H1 (cell line): ENCODE measurements around the gene MBNL1. TPM values are rescaled to one million over a fixed set of nuclear protein-coding genes. Genes with fewer than 3 reads are reported as not detected.

Experiments
- CTCF ChIA-PET: fragments of 300-600 bp; sonication (Branson Sonifier 250); formaldehyde crosslinking; loops from one replicate; lab custom pipeline; 2021; ENCODE audit not compliant: partially characterized antibody; lab: Charles Lee
- POLR2A ChIA-PET: fragments of 300-600 bp; sonication (Branson Sonifier 250); formaldehyde crosslinking; loops from one replicate; lab custom pipeline; 2021; ENCODE audit warnings: inconsistent platforms; ENCODE audit not compliant: partially characterized antibody; lab: Charles Lee
- DNase-seq, 2 experiments: peaks; one replicate each; pipeline versions ENCODE4 v3.0.0 to v3.0.0-alpha.2; 2010 to 2022; ENCODE audit warnings: low spot score in 2 of 2, low read depth in 1 of 2, mixed read lengths in 1 of 2
- FAIRE-seq: peaks from 2 replicates; lab custom pipeline; 2011; peaks lifted over from hg19 to GRCh38; lab: Jason Lieb, UNC
- H2AFZ ChIP-seq: 2 replicates; pipeline ENCODE4 v1.8.1; 2012; ENCODE audit warnings: low read length, inconsistent platforms
- H2AK5ac ChIP-seq: 2 replicates; pipeline ENCODE4 v1.6.1; 2013; ENCODE audit warnings: low read depth, low read length
- H2BK120ac ChIP-seq: replicated peaks from 2 replicates; pipeline ENCODE3; 2013; ENCODE audit warnings: low read depth, low read length, inconsistent platforms
- H2BK12ac ChIP-seq: 2 replicates; pipeline ENCODE4 v1.6.1; 2013; ENCODE audit warnings: low read depth, low read length
- H2BK15ac ChIP-seq: 2 replicates; pipeline ENCODE4 v1.6.1; 2013; ENCODE audit warnings: low read length
- H2BK20ac ChIP-seq: 2 replicates; pipeline ENCODE4 v1.6.1; 2013; ENCODE audit warnings: low read length
- H2BK5ac ChIP-seq: 2 replicates; pipeline ENCODE4 v1.6.1; 2013; ENCODE audit warnings: low read depth, low read length
- H3K14ac ChIP-seq: 2 replicates; pipeline ENCODE4 v1.6.1; 2013; ENCODE audit warnings: inconsistent platforms; ENCODE audit not compliant: insufficient read length
- H3K18ac ChIP-seq: 2 replicates; pipeline ENCODE4 v1.6.1; 2013; ENCODE audit warnings: low read length; ENCODE audit errors: extremely low read depth
- H3K23ac ChIP-seq: 2 replicates; pipeline ENCODE4 v1.6.1; 2013; ENCODE audit warnings: inconsistent platforms; ENCODE audit not compliant: insufficient read length
- H3K23me2 ChIP-seq: 2 replicates; pipeline ENCODE4 v1.6.1; 2013; ENCODE audit warnings: low read depth, low read length
- H3K27ac ChIP-seq: 2 replicates; pipeline ENCODE4 v1.6.1; 2011; ENCODE audit warnings: low read depth, low read length, inconsistent platforms
- H3K27me3 ChIP-seq, 4 experiments: replicated peaks in 1 of 4; 1 replicate in 1 of 4; 2 replicates in 3 of 4; pipeline versions ENCODE4 v1.6.1 to v1.8.1; 2011 to 2013; ENCODE audit warnings: low read length in 3 of 4, mild to moderate bottlenecking in 3 of 4, inconsistent platforms in 2 of 4, mixed read lengths in 2 of 4, moderate library complexity in 1 of 4; ENCODE audit not compliant: control insufficient read depth in 3 of 4, insufficient read depth in 3 of 4; ENCODE audit errors: extremely low read depth in 1 of 4
- H3K36me3 ChIP-seq, 4 experiments: 2 replicates each; pipeline versions ENCODE4 v1.6.1 to v1.8.1; 2011 to 2013; ENCODE audit warnings: mild to moderate bottlenecking in 4 of 4, low read length in 3 of 4, moderate library complexity in 2 of 4, control low read depth in 1 of 4, inconsistent platforms in 1 of 4; ENCODE audit not compliant: insufficient read depth in 4 of 4, control insufficient read depth in 2 of 4
- H3K4ac ChIP-seq: replicated peaks from 2 replicates; pipeline ENCODE3; 2013; ENCODE audit warnings: low read length, low read depth, mixed read lengths, inconsistent platforms; ENCODE audit not compliant: insufficient read length
- H3K4me1 ChIP-seq, 4 experiments: replicated peaks in 1 of 4; 1 replicate in 1 of 4; 2 replicates in 3 of 4; pipeline versions ENCODE4 v1.6.1 to v1.8.1; 2011 to 2013; ENCODE audit warnings: low read length in 3 of 4, inconsistent platforms in 2 of 4, mixed read lengths in 1 of 4; ENCODE audit not compliant: insufficient read depth in 4 of 4, control insufficient read depth in 3 of 4
- H3K4me2 ChIP-seq, 2 experiments: 2 replicates each; pipeline versions ENCODE4 v1.6.1 to v1.8.1; 2011 to 2013; ENCODE audit warnings: low read depth in 2 of 2, low read length in 2 of 2, control low read depth in 1 of 2, inconsistent platforms in 1 of 2, mild to moderate bottlenecking in 1 of 2; ENCODE audit not compliant: insufficient read depth in 1 of 2
- H3K4me3 ChIP-seq, 4 experiments: fragments of 200-600, 300-600 bp in 1 of 4; sonication (generic), shearing (Covaris generic), sonication (Bioruptor Twin) in 1 of 4; 2 replicates each; pipeline versions ENCODE4 v1.5.1 to v1.8.1; 2011 to 2016; ENCODE audit warnings: low read length in 4 of 4, low read depth in 3 of 4, control low read depth in 2 of 4, inconsistent platforms in 2 of 4, mild to moderate bottlenecking in 2 of 4, mixed read lengths in 1 of 4, moderate library complexity in 1 of 4; ENCODE audit not compliant: insufficient read depth in 2 of 4; ENCODE audit errors: extremely low read depth in 1 of 4
- H3K56ac ChIP-seq: replicated peaks from 2 replicates; pipeline ENCODE3; 2013; ENCODE audit warnings: low read depth, mild to moderate bottlenecking, mixed read lengths, low read length, inconsistent platforms; ENCODE audit not compliant: insufficient read length
- H3K79me1 ChIP-seq: 2 replicates; pipeline ENCODE4 v1.6.1; 2013; ENCODE audit warnings: low read depth, low read length, control low read depth
- H3K79me2 ChIP-seq, 2 experiments: 2 replicates each; pipeline versions ENCODE4 v1.6.1 to v1.8.1; 2012 to 2013; ENCODE audit warnings: low read length in 2 of 2, mild to moderate bottlenecking in 2 of 2, inconsistent platforms in 1 of 2; ENCODE audit not compliant: insufficient read depth in 2 of 2, control insufficient read depth in 1 of 2
- H3K9ac ChIP-seq, 4 experiments: replicated peaks in 1 of 4; 1 replicate in 1 of 4; 2 replicates in 3 of 4; pipeline versions ENCODE4 v1.6.1 to v1.8.1; 2011 to 2013; ENCODE audit warnings: low read depth in 3 of 4, low read length in 3 of 4, control low read depth in 2 of 4, mild to moderate bottlenecking in 2 of 4, moderate library complexity in 2 of 4, inconsistent platforms in 1 of 4; ENCODE audit errors: extremely low read depth in 1 of 4
- H3K9me3 ChIP-seq, 2 experiments: 2 replicates each; pipeline versions ENCODE4 v1.6.1 to v1.8.1; 2012 to 2013; ENCODE audit warnings: mild to moderate bottlenecking in 2 of 2, moderate library complexity in 2 of 2, control low read depth in 1 of 2, inconsistent platforms in 1 of 2, low read depth in 1 of 2, low read length in 1 of 2, mixed read lengths in 1 of 2; ENCODE audit not compliant: insufficient read depth in 2 of 2
- H4K20me1 ChIP-seq, 2 experiments: replicated peaks in 1 of 2; 2 replicates each; pipeline versions ENCODE3 to v1.8.1; 2011 to 2013; ENCODE audit warnings: inconsistent platforms in 2 of 2, low read length in 2 of 2, mild to moderate bottlenecking in 1 of 2; ENCODE audit not compliant: insufficient read depth in 2 of 2, control insufficient read depth in 1 of 2
- H4K5ac ChIP-seq: 2 replicates; pipeline ENCODE4 v1.6.1; 2013; ENCODE audit warnings: low read length, low read depth, mixed read lengths, inconsistent platforms; ENCODE audit not compliant: insufficient read length
- H4K8ac ChIP-seq: 2 replicates; pipeline ENCODE4 v1.8.0; 2013; ENCODE audit warnings: mild to moderate bottlenecking, moderate library complexity, low read length, inconsistent platforms; ENCODE audit not compliant: insufficient read depth; ENCODE audit errors: extremely low read depth
- H4K91ac ChIP-seq: replicated peaks from 2 replicates; pipeline ENCODE3; 2013; ENCODE audit warnings: low read length, mixed read lengths, inconsistent platforms; ENCODE audit not compliant: insufficient read length
- ASH2L ChIP-seq: fragments of 200-600, 300-600 bp; sonication (generic); IDR thresholded peaks from one replicate; pipeline ENCODE4 v1.7.1; 2017; ENCODE audit warnings: low read length
- EP300 ChIP-seq, 2 experiments: IDR thresholded peaks; 1 replicate in 1 of 2; 2 replicates in 1 of 2; pipeline ENCODE4 v1.6.1; 2011 to 2012; ENCODE audit warnings: low read depth in 2 of 2, low read length in 2 of 2, mild to moderate bottlenecking in 2 of 2, borderline replicate concordance in 1 of 2, inconsistent platforms in 1 of 2, moderate library complexity in 1 of 2
- POLR2A ChIP-seq, 2 experiments: IDR thresholded peaks; 1 replicate in 1 of 2; 2 replicates in 1 of 2; pipeline ENCODE4 v1.6.1; 2011; ENCODE audit warnings: low read depth in 2 of 2, low read length in 2 of 2, mild to moderate bottlenecking in 2 of 2; ENCODE audit errors: control extremely low read depth in 1 of 2
- SIX5 ChIP-seq: IDR thresholded peaks from 2 replicates; pipeline ENCODE4 v1.6.1; 2011; ENCODE audit warnings: mild to moderate bottlenecking, low read depth, low read length
- SP1 ChIP-seq: IDR thresholded peaks from 2 replicates; pipeline ENCODE4 v1.6.1; 2011; ENCODE audit warnings: low read depth, low read length
- ZNF274 ChIP-seq: IDR thresholded peaks from 2 replicates; pipeline ENCODE4 v1.7.0; 2012; ENCODE audit warnings: low read length, borderline replicate concordance; ENCODE audit errors: extremely low read depth
- WGBS, 2 experiments: shearing (Covaris generic) in 1 of 2; methylation state at CpG; one replicate each; pipeline versions ENCODE4 v1.1.6 to v1.1.7; 2013 to 2015; ENCODE audit warnings: low lambda C conversion rate in 2 of 2, mixed read lengths in 2 of 2, inconsistent platforms in 1 of 2, low coverage in 1 of 2, missing lambda C conversion rate in 1 of 2; ENCODE audit not compliant: insufficient replicate concordance in 2 of 2, insufficient coverage in 1 of 2, insufficient read length in 1 of 2; ENCODE audit errors: extremely low coverage in 1 of 2, missing lambda C conversion rate in 1 of 2; 5-methylcytosine and 5-hydroxymethylcytosine counted together
- polyA plus RNA-seq, 7 experiments: library from polyadenylated mRNA; depleted of rRNA in 3 of 7; stranded (reverse) in 5 of 7; unstranded in 2 of 7; fragments of >200 nt in 5 of 7; fragments of 200-250 nt in 2 of 7; gene quantifications; 1 replicate in 5 of 7; 2 replicates in 1 of 7; 4 replicates in 1 of 7; pipeline versions ENCODE4 v1.2.1 to v1.2.3, GENCODE V29; 2011 to 2013; ENCODE audit warnings: missing spikeins in 2 of 7, mixed read lengths in 2 of 7
- total RNA-seq: library from RNA; stranded (reverse); fragmentation: NEBNext Ultra II Directional; extraction: Animal tissue kit (Norgen Biotek cat#: 25700); gene quantifications from 2 replicates; pipeline ENCODE4 v1.2.1, GENCODE V29; 2021

MBNL1 gene
- total and polyA plus RNA-seq, 2 of the 8 experiments (the other 6 are each of a cell fraction or from before 2014, with no cell fraction given), result 5.0 to 16.4 TPM

DNA sequence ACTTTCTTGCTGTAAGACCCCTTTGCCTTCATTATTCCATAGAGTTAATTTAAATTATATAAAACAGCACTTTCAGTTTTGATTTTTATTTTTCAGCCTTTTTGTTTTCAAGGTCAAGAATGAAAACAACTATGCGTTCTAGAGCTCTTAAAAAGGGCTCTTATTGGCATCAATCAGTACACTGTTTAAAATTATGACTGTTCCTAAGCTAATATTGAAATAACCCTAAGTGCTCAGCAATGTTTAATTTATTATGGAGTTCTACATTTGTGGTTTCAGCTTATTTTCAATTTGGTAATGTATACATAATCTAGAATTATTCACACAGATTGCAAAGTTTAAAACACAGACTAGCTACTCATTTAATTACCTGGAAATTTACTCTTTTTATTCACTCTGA, 179.4 kb downstream of the MBNL1 start:
- H2BK5ac ChIP-seq, result no peak overlapping the region
- H2BK15ac ChIP-seq, result no peak overlapping the region
- H3K4me1 ChIP-seq, result peaks cover 0 to 4% (median 2%) of the 10 kb centered on the region in 4 experiments; a peak in 1 of 7 replicates
- H3K23me2 ChIP-seq, result peaks cover 1% of the 10 kb centered on the region; the same call in 1 of the 2 replicates
- POLR2A ChIA-PET, result no interaction called here
- no peak overlapping the region for H2BK120ac ChIP-seq
- CTCF ChIA-PET, result interaction anchor here (0.6 to 1.6 kb wide), 8 partner anchors 11 to 377 kb away, joined by 3 to 9 read pairs (median 3); no protein-coding TSS in a partner anchor
- H2AFZ ChIP-seq, result no peak overlapping the region
- no peak overlapping the region for H3K4me3 ChIP-seq
- H4K8ac ChIP-seq, result no peak overlapping the region
- no peak overlapping the region for H3K27ac ChIP-seq
- no peak overlapping the region for H3K56ac ChIP-seq
- WGBS, 2 experiments, result 88% methylated on average over 1 of the region's 1 CpG; no CpG with 5 or more reads in 1 of the 2 experiments
- H2BK20ac ChIP-seq, result no peak overlapping the region
- H4K91ac ChIP-seq, result no peak overlapping the region
- H2AK5ac ChIP-seq, result no peak overlapping the region
- H3K36me3 ChIP-seq, result no peaks in the 10 kb centered on the region
- no peak overlapping the region for H3K4ac ChIP-seq
- FAIRE-seq (no peak), DNase-seq (no peak)
- no peaks in the 10 kb centered on the region for H3K9me3 ChIP-seq
- H3K4me2 ChIP-seq, result no peak overlapping the region
- no peak overlapping the region for H4K5ac ChIP-seq
- H3K27me3 ChIP-seq, result no peaks in the 10 kb centered on the region
- no peaks in the 10 kb centered on the region for H4K20me1 ChIP-seq
- H3K18ac ChIP-seq, result no peak overlapping the region
- no peak overlapping the region for H3K23ac ChIP-seq
- no peak overlapping the region for H2BK12ac ChIP-seq
- no peak overlapping the region for H3K9ac ChIP-seq
- no peak for TF ChIP-seq SIX5
- TF ChIP-seq ZNF274, result no peak
- TF ChIP-seq EP300 (IDR thresholded peaks at IDR 0.05; ENCODE audit: borderline replicate concordance in 1 of 2, low read depth in 2 of 2, low read length in 2 of 2), result no peak
- TF ChIP-seq SP1, result no peak
- TF ChIP-seq POLR2A (IDR thresholded peaks at IDR 0.05; ENCODE audit: control extremely low read depth in 1 of 2, low read depth in 2 of 2, low read length in 2 of 2), result no peak
- TF ChIP-seq ASH2L, result no peak
- no peaks in the 10 kb centered on the region for H3K79me2 ChIP-seq
- no peaks in the 10 kb centered on the region; the same call in 1 of the 2 replicates for H3K79me1 ChIP-seq
- no peak overlapping the region for H3K14ac ChIP-seq
